Ishikawa (cell line): ENCODE measurements around the gene LTBP3.

Source experiments
- CEBPB ChIP-seq: IDR thresholded peaks from 2 replicates; pipeline ENCODE4 v1.6.1; 2012
- CREB1 ChIP-seq: IDR thresholded peaks from 2 replicates; pipeline ENCODE4 v1.6.1; 2012; ENCODE audit warnings: low read depth
- EGR1 ChIP-seq: IDR thresholded peaks from 2 replicates; pipeline ENCODE4 v1.6.1; 2012
- EP300 ChIP-seq: IDR thresholded peaks from 2 replicates; pipeline ENCODE4 v1.6.1; 2012; ENCODE audit warnings: borderline replicate concordance
- FOXM1 ChIP-seq: IDR thresholded peaks from 2 replicates; pipeline ENCODE4 v1.6.1; 2012; ENCODE audit warnings: low read depth, borderline replicate concordance
- NFIC ChIP-seq: IDR thresholded peaks from 2 replicates; pipeline ENCODE4 v1.6.1; 2012
- RAD21 ChIP-seq: IDR thresholded peaks from 2 replicates; pipeline ENCODE4 v1.6.1; 2012; ENCODE audit warnings: low read depth
- TAF1 ChIP-seq: IDR thresholded peaks from 2 replicates; pipeline ENCODE4 v1.6.1; 2012; ENCODE audit warnings: low read depth, mild to moderate bottlenecking
- TEAD4 ChIP-seq: IDR thresholded peaks from 2 replicates; pipeline ENCODE4 v1.6.1; 2012
- TF ChIP-seq, protein P1 (sequence below): IDR thresholded peaks from 2 replicates; pipeline ENCODE4 v1.6.1; 2012; ENCODE audit warnings: low read depth, mild to moderate bottlenecking
- TF ChIP-seq, protein P2 (sequence below): IDR thresholded peaks from 2 replicates; pipeline ENCODE4 v1.6.1; 2012
- TF ChIP-seq, protein P3 (sequence below): IDR thresholded peaks from 2 replicates; pipeline ENCODE4 v1.6.1; 2012

DNA sequence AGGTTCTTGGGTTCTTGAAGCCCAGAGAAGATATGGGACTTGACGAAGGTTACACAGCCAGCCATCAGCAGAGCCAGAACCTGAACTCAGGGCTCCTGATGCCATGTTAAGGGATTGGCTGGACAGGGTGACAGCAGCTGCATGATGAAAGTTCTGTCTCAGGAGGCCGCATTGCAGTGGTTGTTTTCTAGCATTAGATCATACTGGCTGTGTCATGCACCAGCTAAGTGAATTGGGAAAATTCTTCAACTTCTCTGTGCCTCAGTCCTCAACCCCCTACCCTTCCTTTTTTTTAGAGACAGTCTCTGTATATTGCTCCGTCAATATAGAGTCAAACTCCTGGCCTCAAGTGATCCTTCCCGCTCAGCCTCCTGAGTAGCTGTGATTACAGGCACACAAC lies 5.4 kb upstream of the LTBP3 start:
- TF ChIP-seq, protein P1, sequence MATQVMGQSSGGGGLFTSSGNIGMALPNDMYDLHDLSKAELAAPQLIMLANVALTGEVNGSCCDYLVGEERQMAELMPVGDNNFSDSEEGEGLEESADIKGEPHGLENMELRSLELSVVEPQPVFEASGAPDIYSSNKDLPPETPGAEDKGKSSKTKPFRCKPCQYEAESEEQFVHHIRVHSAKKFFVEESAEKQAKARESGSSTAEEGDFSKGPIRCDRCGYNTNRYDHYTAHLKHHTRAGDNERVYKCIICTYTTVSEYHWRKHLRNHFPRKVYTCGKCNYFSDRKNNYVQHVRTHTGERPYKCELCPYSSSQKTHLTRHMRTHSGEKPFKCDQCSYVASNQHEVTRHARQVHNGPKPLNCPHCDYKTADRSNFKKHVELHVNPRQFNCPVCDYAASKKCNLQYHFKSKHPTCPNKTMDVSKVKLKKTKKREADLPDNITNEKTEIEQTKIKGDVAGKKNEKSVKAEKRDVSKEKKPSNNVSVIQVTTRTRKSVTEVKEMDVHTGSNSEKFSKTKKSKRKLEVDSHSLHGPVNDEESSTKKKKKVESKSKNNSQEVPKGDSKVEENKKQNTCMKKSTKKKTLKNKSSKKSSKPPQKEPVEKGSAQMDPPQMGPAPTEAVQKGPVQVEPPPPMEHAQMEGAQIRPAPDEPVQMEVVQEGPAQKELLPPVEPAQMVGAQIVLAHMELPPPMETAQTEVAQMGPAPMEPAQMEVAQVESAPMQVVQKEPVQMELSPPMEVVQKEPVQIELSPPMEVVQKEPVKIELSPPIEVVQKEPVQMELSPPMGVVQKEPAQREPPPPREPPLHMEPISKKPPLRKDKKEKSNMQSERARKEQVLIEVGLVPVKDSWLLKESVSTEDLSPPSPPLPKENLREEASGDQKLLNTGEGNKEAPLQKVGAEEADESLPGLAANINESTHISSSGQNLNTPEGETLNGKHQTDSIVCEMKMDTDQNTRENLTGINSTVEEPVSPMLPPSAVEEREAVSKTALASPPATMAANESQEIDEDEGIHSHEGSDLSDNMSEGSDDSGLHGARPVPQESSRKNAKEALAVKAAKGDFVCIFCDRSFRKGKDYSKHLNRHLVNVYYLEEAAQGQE: no peak
- no peak for TF ChIP-seq FOXM1
- TF ChIP-seq EP300: no peak
- no peak for TF ChIP-seq TAF1
- TF ChIP-seq, protein P2, sequence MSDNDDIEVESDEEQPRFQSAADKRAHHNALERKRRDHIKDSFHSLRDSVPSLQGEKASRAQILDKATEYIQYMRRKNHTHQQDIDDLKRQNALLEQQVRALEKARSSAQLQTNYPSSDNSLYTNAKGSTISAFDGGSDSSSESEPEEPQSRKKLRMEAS: no peak
- TF ChIP-seq, protein P3, sequence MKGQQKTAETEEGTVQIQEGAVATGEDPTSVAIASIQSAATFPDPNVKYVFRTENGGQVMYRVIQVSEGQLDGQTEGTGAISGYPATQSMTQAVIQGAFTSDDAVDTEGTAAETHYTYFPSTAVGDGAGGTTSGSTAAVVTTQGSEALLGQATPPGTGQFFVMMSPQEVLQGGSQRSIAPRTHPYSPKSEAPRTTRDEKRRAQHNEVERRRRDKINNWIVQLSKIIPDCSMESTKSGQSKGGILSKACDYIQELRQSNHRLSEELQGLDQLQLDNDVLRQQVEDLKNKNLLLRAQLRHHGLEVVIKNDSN: no peak
- TF ChIP-seq CREB1: no peak
- no peak for TF ChIP-seq NFIC
- TF ChIP-seq CEBPB: no peak
- TF ChIP-seq EGR1: no peak
- no peak for TF ChIP-seq RAD21
- no peak for TF ChIP-seq TEAD4
